GM12875 (cell line): ENCODE data around the gene PELI2.

Experiments used
- H3K4me3 ChIP-seq: one replicate; pipeline ENCODE4 v1.5.1; 2011; ENCODE audit warnings: low read depth, low read length, control low read depth
- TF ChIP-seq, protein P1 (sequence below): IDR thresholded peaks from 2 replicates; pipeline ENCODE4 v1.5.1; 2011; ENCODE audit warnings: low read depth, mild to moderate bottlenecking, control low read depth, inconsistent platforms, low read length, moderate library complexity, borderline replicate concordance; ENCODE audit not compliant: insufficient read depth

The PELI2 gene, protein sequence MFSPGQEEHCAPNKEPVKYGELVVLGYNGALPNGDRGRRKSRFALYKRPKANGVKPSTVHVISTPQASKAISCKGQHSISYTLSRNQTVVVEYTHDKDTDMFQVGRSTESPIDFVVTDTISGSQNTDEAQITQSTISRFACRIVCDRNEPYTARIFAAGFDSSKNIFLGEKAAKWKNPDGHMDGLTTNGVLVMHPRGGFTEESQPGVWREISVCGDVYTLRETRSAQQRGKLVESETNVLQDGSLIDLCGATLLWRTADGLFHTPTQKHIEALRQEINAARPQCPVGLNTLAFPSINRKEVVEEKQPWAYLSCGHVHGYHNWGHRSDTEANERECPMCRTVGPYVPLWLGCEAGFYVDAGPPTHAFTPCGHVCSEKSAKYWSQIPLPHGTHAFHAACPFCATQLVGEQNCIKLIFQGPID

DNA sequence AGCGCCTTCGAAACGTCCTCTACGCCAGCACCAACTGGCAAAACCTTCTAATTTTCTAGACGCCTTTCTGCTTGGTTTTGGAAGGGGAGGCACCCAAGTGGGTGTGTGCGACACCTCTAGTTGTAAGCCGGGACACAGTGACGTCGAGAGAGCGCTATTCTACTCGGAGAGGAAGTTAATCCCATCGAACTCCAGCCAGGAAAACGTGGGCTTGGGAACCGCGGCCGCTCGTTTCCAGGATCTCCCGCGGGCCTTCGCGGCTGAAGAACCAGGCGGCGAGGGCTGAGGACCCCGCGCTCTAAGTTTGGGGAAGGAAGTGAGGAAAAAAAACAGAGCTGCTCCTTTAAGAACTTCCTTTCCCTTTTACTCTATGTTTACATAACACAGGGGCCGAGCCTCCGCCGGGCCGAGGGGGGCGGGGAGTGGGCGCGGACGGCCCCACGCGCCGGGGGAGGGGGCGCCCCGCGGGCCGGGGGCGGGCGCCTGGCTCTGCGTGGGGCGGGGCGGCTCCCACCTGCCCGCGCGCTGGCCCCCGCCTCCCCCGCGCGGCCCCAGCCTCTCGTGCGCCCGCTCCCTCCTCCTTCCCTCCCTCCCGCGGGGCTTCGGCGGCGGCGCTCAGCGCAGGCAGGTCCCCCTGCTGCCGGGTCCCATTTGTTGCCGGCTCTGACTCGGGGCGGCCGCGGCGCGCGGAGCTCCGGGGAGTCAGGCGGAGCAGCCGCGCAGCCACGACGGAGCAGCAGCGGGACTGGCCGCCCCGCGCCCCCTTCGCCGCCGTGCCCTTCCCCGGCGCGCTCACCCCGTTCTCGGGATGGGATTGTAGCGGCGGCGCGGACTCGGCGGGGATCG is at the start of gene PELI2:
Gene PELI2, plus strand, starts transcription at position 647 of the 846 bp plus-strand sequence. CDS start 250 bp downstream, outside the sequence.
- TF ChIP-seq, protein P1, sequence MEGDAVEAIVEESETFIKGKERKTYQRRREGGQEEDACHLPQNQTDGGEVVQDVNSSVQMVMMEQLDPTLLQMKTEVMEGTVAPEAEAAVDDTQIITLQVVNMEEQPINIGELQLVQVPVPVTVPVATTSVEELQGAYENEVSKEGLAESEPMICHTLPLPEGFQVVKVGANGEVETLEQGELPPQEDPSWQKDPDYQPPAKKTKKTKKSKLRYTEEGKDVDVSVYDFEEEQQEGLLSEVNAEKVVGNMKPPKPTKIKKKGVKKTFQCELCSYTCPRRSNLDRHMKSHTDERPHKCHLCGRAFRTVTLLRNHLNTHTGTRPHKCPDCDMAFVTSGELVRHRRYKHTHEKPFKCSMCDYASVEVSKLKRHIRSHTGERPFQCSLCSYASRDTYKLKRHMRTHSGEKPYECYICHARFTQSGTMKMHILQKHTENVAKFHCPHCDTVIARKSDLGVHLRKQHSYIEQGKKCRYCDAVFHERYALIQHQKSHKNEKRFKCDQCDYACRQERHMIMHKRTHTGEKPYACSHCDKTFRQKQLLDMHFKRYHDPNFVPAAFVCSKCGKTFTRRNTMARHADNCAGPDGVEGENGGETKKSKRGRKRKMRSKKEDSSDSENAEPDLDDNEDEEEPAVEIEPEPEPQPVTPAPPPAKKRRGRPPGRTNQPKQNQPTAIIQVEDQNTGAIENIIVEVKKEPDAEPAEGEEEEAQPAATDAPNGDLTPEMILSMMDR = no peak
- peak within 1 kb of the TSS; percentile 42 for H3K4me3 ChIP-seq

DNA sequence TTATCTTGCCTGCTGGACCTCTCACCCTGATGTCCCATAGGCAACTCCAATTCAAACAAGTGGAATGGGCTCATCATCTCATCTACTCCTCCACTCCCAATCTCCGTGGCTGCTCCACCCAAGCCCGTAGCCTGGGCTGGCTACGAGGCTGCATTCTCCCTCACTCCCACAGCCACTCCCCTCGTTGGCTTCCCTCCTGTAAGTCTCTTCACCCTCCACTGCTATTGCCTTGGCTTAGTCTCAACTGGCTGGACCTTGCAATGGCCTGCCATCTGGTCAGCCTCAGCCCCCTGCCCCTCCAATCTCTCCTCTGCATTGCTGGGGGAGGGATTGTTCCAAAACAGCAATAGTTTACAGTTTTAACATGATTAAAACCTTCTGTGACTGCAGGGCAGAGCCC is 44.4 kb upstream of the PELI2 start:
- H3K4me3 ChIP-seq = no peak overlapping the region
- TF ChIP-seq, protein P1 = no peak

DNA sequence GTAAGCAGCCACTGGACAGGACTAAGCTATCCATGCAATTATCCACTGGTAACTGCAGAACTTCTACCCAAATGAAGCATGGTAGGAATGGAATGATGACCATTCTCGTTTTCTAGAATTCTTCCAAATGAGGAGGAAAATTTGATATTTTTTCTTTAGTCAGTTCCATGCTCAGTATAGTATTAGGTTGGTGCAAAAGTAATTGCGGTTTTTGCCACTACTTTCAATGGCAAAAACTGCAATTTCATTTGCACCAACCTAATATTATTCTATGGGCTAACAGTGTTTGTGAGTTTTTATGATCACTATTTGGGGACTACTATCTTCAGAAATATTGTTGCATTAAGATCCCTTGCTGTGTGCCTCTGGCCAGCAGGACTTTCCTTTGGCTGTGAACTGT is 42.9 kb upstream of the PELI2 start:
- TF ChIP-seq, protein P1 = no peak
- H3K4me3 ChIP-seq = no peak overlapping the region

DNA sequence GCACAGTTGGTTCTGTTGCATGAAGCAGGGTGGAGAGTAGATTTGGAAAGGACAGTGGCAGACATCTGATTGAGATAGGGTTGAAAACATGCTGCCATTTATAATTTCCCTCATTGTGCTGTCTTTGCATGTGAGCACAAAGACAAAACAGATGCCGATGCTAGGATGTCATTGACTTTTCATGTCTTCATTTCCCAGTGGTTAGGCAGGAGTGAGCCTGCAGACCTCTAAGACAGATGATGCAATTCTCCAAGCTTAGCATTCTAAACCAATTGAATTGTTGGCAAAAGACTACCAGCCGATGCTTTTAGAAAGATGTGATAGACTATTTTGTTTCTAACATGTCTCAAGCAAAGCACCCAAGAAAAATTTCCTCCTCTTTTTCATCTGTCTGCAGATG is 37.1 kb upstream of the PELI2 start:
- no peak overlapping the region for H3K4me3 ChIP-seq
- TF ChIP-seq, protein P1 = no peak

DNA sequence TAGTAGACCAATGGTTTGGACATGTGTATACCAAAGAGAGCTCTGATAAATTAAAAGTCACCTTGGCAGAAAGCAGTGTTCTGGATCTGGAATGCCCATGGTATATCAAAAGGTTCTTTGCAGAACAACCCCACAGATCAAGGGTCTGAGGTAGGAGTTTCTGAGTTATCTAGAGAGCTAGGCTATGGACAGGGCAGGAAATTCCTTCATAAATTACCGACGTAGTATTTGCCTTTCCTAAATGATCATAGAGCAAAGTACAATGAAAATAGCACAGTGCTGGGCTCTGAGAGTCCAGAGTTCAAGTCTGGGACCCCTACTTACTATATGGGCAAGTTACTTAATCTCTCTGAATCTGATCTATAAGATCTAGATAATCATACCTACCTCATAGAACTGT is 35.3 kb upstream of the PELI2 start:
- H3K4me3 ChIP-seq = no peak overlapping the region
- TF ChIP-seq, protein P1 = no peak

DNA sequence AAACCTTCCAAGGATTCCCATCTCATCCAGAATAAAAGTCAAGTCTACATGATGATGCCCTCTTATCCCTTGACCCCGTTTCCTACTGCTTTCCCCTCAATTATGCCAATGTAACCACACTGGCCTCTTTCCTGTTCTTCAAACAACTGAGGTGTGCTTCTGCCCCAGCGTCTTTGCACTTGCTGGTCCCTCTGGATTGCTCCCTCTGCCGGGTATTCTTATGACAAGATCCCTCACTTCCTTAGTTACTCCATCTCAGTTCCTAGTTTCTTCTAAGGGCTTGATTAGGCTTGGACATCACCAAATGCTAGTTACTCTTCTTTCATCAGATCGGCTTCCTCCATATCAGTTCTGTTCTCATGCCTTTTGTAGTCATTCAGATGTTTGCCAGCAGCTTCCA is 32.7 kb upstream of the PELI2 start:
- TF ChIP-seq, protein P1 = no peak
- H3K4me3 ChIP-seq = no peak overlapping the region
